HL-60/S4 treated with phorbol 12-myristate 13-acetate at 8.2 ng/mL for 4 days and 3 days (cell line): ENCODE measurements around the gene HOATZ.

ENCODE experiments used
- in situ Hi-C: fragments of 300-500 bp; cut with MboI; formaldehyde crosslinking; loops from 2 replicates; pipeline ENCODE4 v1.15.0; 2022; ENCODE audit warnings: low sequenced_read_pairs

Gene HOATZ

GRCh38 chr11:111574373-111575225 is 60.0 kb downstream of the HOATZ start:
- in situ Hi-C loops: no loop called here

- in situ Hi-C loops: no loop called here
These were observed 61.2 kb downstream of the HOATZ start for GRCh38 chr11:111575740-111576139.

DNA sequence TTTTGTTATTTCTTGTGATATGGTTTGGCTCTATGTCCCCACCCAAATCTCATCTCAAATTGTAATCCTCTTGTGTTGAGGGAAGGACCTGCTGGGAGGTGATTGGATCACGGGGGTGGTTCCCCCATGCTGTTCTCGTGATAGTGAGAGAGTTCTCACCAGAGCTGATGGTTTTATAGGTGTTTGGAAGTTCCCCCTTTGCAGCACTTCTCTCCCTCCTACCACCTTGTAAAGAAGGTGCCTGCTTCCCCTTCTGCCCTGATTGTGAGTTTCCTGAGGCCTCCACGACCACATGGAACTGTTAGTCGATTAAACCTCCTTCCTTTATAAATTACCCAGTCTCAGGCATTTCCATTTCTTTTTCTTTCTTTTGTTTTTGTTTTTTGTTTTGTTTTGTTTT is 63.2 kb downstream of the HOATZ start:
- in situ Hi-C loops: no loop called here

DNA sequence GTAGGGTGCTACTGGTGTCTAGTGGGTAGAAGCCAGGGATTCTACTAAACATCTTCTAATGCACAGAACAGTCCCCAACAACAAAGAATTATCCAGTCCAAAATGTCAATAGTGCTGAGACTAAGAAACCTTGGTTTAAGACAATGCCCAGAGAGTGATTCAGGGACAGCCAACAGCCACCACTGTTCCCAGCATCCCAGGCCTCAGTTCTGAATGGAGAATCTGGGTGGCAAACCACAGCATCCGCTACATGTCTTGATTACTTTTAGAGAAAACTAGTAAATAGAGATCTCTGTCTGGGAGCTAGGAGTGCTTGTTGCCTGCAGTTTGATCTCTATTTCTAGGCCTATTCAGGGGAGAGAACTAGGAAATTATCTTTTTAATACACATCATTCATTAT is 66.8 kb downstream of the HOATZ start:
- in situ Hi-C loops: loop anchor here (10.0 kb wide), 1 partner anchor 193 kb away; no protein-coding TSS in a partner anchor

DNA sequence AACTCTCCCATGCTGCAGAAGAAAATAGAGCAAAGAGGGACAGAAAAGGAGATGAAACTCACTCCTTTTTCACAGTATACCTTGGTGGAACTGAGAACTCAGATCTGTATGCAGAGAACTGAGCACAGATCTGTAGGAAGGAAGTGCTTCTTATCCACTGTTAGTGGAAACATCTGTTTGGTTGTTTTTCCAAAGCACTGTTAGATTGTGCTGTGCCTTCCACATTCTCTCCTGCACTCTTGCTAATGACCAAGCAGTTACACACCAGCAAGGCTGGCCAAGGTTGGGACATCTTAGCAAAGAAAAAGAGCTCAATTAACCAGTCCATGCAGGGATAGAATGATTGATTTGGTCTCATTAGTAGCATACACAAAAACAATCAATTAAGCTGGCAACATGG is 67.6 kb downstream of the HOATZ start:
- in situ Hi-C loops: loop anchor here (10.0 kb wide), 1 partner anchor 193 kb away; no protein-coding TSS in a partner anchor

- in situ Hi-C loops: loop anchor here (10.0 kb wide), 1 partner anchor 192 kb away; no protein-coding TSS in a partner anchor
These were observed 68.3 kb downstream of the HOATZ start for GRCh38 chr11:111582881-111583280.

DNA sequence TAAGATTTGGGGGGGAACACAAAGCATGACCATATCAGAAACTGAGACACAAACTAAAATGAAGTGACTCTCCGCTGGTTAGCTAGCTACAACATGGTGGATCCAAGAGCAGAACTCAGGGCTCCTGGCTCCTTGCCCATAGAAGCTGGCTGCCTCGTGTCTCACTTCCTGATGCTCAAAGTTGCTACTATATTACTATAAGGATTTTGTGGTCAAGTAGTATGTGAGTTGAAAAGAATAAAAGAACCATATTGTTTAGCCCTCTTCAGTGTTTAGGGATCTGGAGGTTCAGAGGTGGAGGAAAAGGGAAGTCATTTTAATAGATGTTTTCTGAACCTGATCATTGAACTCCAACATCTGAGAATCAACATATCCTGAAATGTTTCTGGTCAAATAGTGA is 70.8 kb downstream of the HOATZ start:
- in situ Hi-C loops: loop anchor here (10.0 kb wide), 1 partner anchor 189 kb away; no protein-coding TSS in a partner anchor

DNA sequence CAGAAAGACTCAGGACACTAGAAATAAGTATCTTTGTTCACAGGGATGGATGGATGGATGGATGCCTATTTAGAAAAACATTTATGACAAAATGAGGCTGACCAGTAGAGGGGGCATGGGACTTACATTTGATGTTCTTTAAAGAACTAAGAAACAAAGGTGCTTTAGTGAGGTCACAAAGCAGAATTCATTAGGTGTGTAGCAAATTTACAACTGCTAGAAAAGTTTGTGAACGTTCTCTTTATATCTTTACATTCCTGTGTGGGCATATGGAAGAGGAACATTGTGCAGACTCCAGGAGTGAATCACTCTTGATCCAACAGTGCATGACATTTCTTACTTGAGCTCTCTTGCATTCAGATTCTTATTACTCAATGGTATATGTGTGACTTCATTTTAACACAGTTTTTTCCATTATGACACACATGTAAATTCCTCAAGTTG is 71.8 kb downstream of the HOATZ start:
- in situ Hi-C loops: loop anchor here (10.0 kb wide), 1 partner anchor 188 kb away; no protein-coding TSS in a partner anchor
